Lung (tissue), 12 donors: ENCODE results near the gene SULF2. TPM values are rescaled to one million over a fixed set of nuclear protein-coding genes. Genes with fewer than 3 reads are reported as not detected.

Source experiments
- ATAC-seq: fragments of 200-7000 bp; cut with Tn5 transposase; one replicate; pipeline ENCODE4 v1.9.1; 2020; ENCODE audit warnings: moderate number of reproducible peaks; ENCODE audit not compliant: insufficient read depth, low FRiP score
- DNase-seq, 3 donors: peaks; one replicate each; pipeline ENCODE4 v3.0.0-alpha.2; 2013 to 2017
- H3K27ac ChIP-seq, 2 donors: one replicate each; pipeline ENCODE4 v1.5.1; 2013; ENCODE audit warnings: mild to moderate bottlenecking in 2 of 2, moderate library complexity in 2 of 2, control low read depth in 1 of 2, inconsistent platforms in 1 of 2, low read depth in 1 of 2, low read length in 1 of 2
- H3K27me3 ChIP-seq, 3 donors: one replicate each; pipeline ENCODE4 v1.5.1; 2013; ENCODE audit warnings: low read length in 2 of 3; ENCODE audit not compliant: control insufficient read depth in 3 of 3, insufficient read depth in 3 of 3
- H3K36me3 ChIP-seq, 4 donors: one replicate each; pipeline ENCODE4 v1.5.1; 2013; ENCODE audit warnings: low read length in 4 of 4, mild to moderate bottlenecking in 1 of 4, moderate library complexity in 1 of 4; ENCODE audit not compliant: control insufficient read depth in 4 of 4, insufficient read depth in 4 of 4
- H3K4me1 ChIP-seq, 5 donors: one replicate each; pipeline ENCODE4 v1.5.1; 2013; ENCODE audit warnings: low read length in 5 of 5, mild to moderate bottlenecking in 2 of 5, moderate library complexity in 1 of 5; ENCODE audit not compliant: control insufficient read depth in 5 of 5, insufficient read depth in 5 of 5
- H3K4me3 ChIP-seq: one replicate; pipeline ENCODE4 v1.5.1; 2013; ENCODE audit warnings: mild to moderate bottlenecking, control low read depth, moderate library complexity
- H3K9ac ChIP-seq, 2 donors: one replicate each; pipeline ENCODE4 v1.5.1; 2013; ENCODE audit warnings: low read length in 2 of 2, control low read depth in 1 of 2; ENCODE audit not compliant: insufficient read depth in 1 of 2
- H3K9me3 ChIP-seq, 4 donors: one replicate each; pipeline ENCODE4 v1.5.1; 2013; ENCODE audit warnings: low read length in 3 of 4, mild to moderate bottlenecking in 1 of 4, moderate library complexity in 1 of 4; ENCODE audit not compliant: control insufficient read depth in 4 of 4, insufficient read depth in 3 of 4
- WGBS, 2 donors: extraction: QIAGEN DNeasy Blood & Tissue Kit; methylation state at CpG; one replicate each; pipeline ENCODE4 v1.1.7; 2013; 5-methylcytosine and 5-hydroxymethylcytosine counted together
- polyA plus RNA-seq, 2 donors: library from polyadenylated mRNA; stranded (reverse); fragments of 200-250 nt; gene quantifications; one replicate each; pipeline ENCODE4 v1.2.1, GENCODE V29; 2013
- total RNA-seq, 2 donors: library from RNA; depleted of rRNA in 1 of 2; stranded (reverse); fragments of >200 nt in 1 of 2; gene quantifications; one replicate each; pipeline ENCODE4 v1.2.1, GENCODE V29; 2014 to 2021
- TF ChIP-seq, protein P1 (sequence below): IDR thresholded peaks from 2 replicates; pipeline ENCODE4 v1.5.1; 2012; ENCODE audit warnings: mild to moderate bottlenecking; ENCODE audit errors: control extremely low read depth, extremely low read depth
- donor health status: control.
- donor health status: control.
- donor health status: Bipolar disorder and iron deficiency.
- donor health status: healthy.
- donor health status: DM: yes; HTN: yes; CAD: no.

SULF2 gene
- total and polyA plus RNA-seq, 4 donors = 17.7 to 42.4 (median 23.6) TPM

DNA sequence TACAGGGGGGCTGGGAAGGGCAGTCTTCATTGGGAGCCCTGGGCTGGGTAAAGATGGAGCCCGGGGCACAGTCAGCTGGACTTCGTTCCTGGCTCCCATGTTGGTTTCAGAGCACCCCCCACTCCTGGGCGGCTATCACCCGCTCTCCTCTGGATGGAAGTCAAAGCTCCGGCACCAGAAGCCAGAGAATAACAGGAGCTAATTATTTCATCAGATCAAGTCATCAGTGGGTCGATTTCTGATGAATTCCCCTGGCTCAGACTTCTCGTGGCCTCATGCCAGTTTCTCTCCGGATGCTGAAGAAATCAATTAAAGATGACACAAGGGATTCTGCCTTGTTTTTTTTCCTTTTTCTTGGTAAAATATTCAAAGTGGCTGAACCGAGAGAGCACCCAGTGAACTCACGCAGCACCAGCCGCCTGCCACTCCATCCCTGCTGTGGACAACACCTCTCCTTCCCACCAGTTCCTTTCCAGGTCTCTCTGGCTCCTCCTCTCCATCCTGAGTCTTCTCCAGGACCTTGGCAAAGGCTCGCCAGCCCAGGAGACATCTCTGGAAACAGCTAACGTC lies 22.5 kb downstream of the SULF2 start:
- no peak overlapping the region for H3K9ac ChIP-seq
- H3K36me3 ChIP-seq = no peaks in the 10 kb centered on the region
- TF ChIP-seq, protein P1, sequence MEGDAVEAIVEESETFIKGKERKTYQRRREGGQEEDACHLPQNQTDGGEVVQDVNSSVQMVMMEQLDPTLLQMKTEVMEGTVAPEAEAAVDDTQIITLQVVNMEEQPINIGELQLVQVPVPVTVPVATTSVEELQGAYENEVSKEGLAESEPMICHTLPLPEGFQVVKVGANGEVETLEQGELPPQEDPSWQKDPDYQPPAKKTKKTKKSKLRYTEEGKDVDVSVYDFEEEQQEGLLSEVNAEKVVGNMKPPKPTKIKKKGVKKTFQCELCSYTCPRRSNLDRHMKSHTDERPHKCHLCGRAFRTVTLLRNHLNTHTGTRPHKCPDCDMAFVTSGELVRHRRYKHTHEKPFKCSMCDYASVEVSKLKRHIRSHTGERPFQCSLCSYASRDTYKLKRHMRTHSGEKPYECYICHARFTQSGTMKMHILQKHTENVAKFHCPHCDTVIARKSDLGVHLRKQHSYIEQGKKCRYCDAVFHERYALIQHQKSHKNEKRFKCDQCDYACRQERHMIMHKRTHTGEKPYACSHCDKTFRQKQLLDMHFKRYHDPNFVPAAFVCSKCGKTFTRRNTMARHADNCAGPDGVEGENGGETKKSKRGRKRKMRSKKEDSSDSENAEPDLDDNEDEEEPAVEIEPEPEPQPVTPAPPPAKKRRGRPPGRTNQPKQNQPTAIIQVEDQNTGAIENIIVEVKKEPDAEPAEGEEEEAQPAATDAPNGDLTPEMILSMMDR = no peak
- no peak overlapping the region for H3K4me3 ChIP-seq
- WGBS, 2 donors = 43 to 47% methylated on average over 13 of the region's 13 CpGs
- no peaks in the 10 kb centered on the region for H3K9me3 ChIP-seq
- H3K4me1 ChIP-seq = peaks cover 0 to 3% (median 0%) of the 10 kb centered on the region in 5 donors
- no peak overlapping the region for H3K27ac ChIP-seq
- ATAC-seq (no peak), DNase-seq (peak in 1 of 3 donors; percentile 41)
- peaks cover 3 to 30% (median 12%) of the 10 kb centered on the region in 3 donors for H3K27me3 ChIP-seq

DNA sequence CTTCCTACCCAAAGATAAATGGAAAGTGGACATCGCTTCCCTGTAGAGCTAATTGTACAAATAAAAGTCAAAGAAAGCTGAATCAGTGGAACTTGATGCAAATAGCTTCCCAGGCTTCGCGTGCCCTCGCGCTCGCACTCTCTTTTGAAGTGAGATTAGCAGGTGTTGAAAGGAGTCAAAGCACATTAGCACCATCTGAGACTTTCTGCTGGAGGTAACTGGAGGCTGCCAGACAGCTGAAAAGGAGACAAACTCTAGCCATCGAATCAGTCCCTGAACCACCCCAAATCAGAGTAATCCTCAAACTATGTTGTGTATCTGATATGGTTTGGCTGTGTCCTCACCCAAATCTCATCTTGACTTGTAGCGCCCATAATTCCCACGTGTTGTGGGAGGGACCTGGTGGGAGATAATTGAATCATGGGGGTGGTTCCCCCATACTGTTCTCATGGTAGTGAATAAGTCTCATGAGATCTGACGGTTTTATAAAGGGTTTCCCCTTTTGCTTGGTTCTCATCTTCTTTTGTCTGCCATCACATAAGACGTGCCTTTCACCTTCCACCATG lies 23.7 kb downstream of the SULF2 start:
- TF ChIP-seq, protein P1 = no peak
- DNase-seq (no peak), ATAC-seq (no peak)
- H3K27ac ChIP-seq = no peak overlapping the region
- peaks cover 0 to 3% (median 0%) of the 10 kb centered on the region in 5 donors for H3K4me1 ChIP-seq
- no peak overlapping the region for H3K9ac ChIP-seq
- no peak overlapping the region for H3K4me3 ChIP-seq
- H3K27me3 ChIP-seq = peaks cover 3 to 34% (median 12%) of the 10 kb centered on the region in 3 donors
- 71 to 81% methylated on average over 11 of the region's 11 CpGs for WGBS, 2 donors
- H3K36me3 ChIP-seq = no peaks in the 10 kb centered on the region
- H3K9me3 ChIP-seq = no peaks in the 10 kb centered on the region

DNA sequence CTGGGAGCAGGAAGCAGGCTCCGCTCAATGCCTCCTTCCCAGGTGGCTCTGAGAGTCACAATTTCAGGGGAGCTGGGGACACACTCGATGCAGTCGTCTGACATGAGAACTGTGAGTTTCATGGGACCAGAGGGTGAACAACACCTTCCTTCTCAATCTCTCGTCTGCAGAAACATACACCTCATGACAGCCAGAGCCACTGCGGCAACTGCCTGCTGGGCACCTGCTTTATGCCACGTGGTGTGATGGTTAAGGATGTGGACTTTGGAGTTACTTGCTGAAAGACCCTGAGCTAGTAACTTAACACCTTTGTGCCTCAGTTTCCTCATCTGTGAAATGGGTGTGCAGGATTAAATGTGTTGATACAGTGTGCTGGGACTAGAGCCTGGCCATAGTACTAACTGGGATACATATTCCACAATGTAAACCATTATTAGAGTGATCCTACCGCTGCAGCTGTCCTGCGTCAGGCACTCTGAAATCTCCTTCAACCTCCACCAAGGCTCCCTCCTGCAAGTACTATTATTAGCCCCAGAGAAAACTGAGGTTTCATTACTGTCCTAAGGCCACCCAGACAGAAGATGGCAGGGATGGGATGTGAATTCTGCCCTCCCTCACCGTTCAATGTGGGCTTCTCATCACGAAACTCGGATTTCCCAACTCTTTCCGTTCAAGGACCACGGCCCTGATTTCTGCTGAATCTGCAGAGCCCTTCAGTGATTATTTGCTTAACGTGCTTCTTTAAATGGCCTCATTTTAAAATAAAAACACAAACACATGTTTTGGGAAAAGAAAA lies 24.4 kb downstream of the SULF2 start:
- TF ChIP-seq, protein P1 = no peak
- H3K27me3 ChIP-seq = peaks cover 3 to 30% (median 12%) of the 10 kb centered on the region in 3 donors
- 74 to 79% methylated on average over 14 of the region's 14 CpGs for WGBS, 2 donors

More for the DNA sequence above, 24.4 kb downstream of the SULF2 start:
- Histone ChIP-seq H3K36me3 (no peaks in the 10 kb centered on the region), H3K4me3 (no peak overlapping the region), H3K4me1 (peaks cover 0 to 3% (median 0%) of the 10 kb centered on the region in 5 donors), H3K27ac (no peak overlapping the region), H3K9ac (no peak overlapping the region), H3K9me3 (no peaks in the 10 kb centered on the region)
- DNase-seq (peak in 1 of 3 donors; percentile 60), ATAC-seq (no peak)
